ENCODE data around the gene CD163L1. TPM values are rescaled to one million over a fixed set of nuclear protein-coding genes. Genes with fewer than 3 reads are reported as not detected.
"Not testable (repeated sequence)": the region's sequence is repeated elsewhere in the genome, so short reads cannot be mapped to it uniquely, and the experiment has no call there.

Gene CD163L1
- total RNA-seq, 1 donor from 2014 or later: 1.8 TPM

DNA sequence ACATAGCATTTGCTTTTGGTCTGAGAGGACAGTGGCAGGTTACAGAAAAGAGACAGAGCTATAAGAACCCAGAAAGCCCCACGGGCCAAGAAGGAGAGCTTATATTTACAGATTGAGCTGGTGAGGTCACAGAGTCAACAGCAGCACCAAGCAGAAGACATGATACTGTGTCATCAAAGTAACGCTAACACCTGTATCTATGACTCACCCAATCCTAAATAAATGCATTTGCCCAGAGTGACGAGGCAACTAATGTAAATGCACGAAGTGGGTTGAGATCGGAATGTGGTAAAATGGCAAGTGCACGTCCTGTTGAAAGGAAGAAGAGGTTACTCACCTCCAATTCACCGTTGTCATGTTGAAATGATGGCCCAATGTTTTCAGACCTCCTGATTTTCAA lies 6.7 kb upstream of the CD163L1 start:
- no peak for DNase-seq (ENCODE audit: extremely low spot score, unreplicated experiment)
- no peak overlapping the region for H3K4me3 Mint-ChIP-seq (ENCODE audit: unreplicated experiment)
- H3K9me3 Mint-ChIP-seq (ENCODE audit: unreplicated experiment): no peaks in the 10 kb centered on the region
- H3K27ac Mint-ChIP-seq (ENCODE audit: unreplicated experiment): no peak overlapping the region
- H3K36me3 Mint-ChIP-seq (ENCODE audit: unreplicated experiment): no peaks in the 10 kb centered on the region
- peaks cover 33% of the 10 kb centered on the region for H3K27me3 Mint-ChIP-seq (ENCODE audit: unreplicated experiment)
- no peaks in the 10 kb centered on the region for H3K4me1 Mint-ChIP-seq (ENCODE audit: unreplicated experiment)
- TF ChIP-seq, protein P1, sequence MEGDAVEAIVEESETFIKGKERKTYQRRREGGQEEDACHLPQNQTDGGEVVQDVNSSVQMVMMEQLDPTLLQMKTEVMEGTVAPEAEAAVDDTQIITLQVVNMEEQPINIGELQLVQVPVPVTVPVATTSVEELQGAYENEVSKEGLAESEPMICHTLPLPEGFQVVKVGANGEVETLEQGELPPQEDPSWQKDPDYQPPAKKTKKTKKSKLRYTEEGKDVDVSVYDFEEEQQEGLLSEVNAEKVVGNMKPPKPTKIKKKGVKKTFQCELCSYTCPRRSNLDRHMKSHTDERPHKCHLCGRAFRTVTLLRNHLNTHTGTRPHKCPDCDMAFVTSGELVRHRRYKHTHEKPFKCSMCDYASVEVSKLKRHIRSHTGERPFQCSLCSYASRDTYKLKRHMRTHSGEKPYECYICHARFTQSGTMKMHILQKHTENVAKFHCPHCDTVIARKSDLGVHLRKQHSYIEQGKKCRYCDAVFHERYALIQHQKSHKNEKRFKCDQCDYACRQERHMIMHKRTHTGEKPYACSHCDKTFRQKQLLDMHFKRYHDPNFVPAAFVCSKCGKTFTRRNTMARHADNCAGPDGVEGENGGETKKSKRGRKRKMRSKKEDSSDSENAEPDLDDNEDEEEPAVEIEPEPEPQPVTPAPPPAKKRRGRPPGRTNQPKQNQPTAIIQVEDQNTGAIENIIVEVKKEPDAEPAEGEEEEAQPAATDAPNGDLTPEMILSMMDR (IDR thresholded peaks at IDR 0.05): no peak

DNA sequence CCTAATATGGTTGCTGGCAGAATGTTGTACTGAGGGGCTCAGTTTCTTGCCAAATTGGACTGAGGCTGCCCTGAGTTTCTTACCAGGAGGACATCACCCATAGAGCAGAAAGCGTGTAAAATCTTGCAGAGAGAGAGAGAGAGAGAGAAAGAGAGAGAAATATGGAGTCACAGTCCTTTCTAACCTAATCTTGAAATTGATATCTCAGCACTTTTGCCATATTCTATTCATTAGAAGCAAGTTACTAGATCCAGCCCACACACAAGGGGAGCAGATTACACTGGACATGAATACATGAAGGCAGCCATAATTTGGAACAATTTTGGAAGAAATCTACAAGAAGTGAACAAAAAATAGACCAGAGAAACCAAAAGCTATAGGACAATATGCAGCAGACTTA lies 4.1 kb upstream of the CD163L1 start:
- Mint-ChIP-seq H3K9me3 (ENCODE audit: unreplicated experiment) (no peaks in the 10 kb centered on the region), H3K4me1 (ENCODE audit: unreplicated experiment) (no peaks in the 10 kb centered on the region), H3K36me3 (ENCODE audit: unreplicated experiment) (no peaks in the 10 kb centered on the region), H3K27me3 (ENCODE audit: unreplicated experiment) (peaks cover 31% of the 10 kb centered on the region), H3K27ac (ENCODE audit: unreplicated experiment) (no peak overlapping the region), H3K4me3 (ENCODE audit: unreplicated experiment) (no peak overlapping the region)
- TF ChIP-seq, protein P1 (IDR thresholded peaks at IDR 0.05): no peak
- DNase-seq (ENCODE audit: extremely low spot score, unreplicated experiment): no peak

DNA sequence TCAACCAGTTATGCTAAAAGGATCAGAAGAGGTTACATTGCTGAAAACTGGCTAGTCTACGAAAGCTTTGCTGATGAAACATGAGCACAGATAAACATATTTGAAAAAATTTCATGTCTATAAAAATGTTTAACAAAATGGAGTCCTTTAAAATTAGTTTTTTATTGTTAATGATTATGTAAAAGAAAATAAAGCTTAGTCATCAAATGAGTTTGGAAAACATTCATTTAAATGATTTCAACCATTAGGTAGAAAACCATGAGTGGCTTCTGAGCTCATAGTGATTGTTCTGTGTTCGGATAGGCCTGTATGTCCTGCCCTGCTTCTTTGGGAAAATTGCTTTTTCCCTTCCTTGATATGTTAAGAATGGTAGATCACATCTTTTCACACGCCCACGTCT lies 584 bp upstream of the CD163L1 start:
- no peak overlapping the region for H3K27ac Mint-ChIP-seq (ENCODE audit: unreplicated experiment)
- H3K27me3 Mint-ChIP-seq (ENCODE audit: unreplicated experiment): peaks cover 28% of the 10 kb centered on the region
- H3K36me3 Mint-ChIP-seq (ENCODE audit: unreplicated experiment): peaks cover 2% of the 10 kb centered on the region
- peaks cover 4% of the 10 kb centered on the region for H3K4me1 Mint-ChIP-seq (ENCODE audit: unreplicated experiment)
- H3K9me3 Mint-ChIP-seq (ENCODE audit: unreplicated experiment): peaks cover 4% of the 10 kb centered on the region
- H3K4me3 Mint-ChIP-seq (ENCODE audit: unreplicated experiment): no peak overlapping the region
- TF ChIP-seq, protein P1 (IDR thresholded peaks at IDR 0.05): no peak
- no peak for DNase-seq (ENCODE audit: extremely low spot score, unreplicated experiment)

DNA sequence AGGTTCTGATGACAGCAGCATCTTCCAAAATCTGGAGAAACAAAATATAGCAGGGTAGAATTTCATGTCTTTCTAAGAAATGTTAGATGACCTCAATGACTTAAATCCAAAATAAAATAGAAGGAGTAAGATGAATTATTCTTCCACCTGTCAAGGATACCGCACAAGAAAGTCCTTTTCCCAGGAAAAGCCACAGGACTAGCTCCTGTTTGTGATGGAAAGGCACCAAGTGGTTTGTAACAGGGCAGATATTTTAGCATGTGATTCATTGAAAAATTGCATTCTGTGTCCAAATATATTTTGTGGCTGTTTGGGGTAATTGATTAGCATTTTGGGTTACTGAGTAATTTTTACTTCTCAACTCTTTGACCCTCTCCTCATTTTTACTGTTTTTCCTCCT lies 2.7 kb downstream of the CD163L1 start:
- H3K27ac Mint-ChIP-seq (ENCODE audit: unreplicated experiment): no peak overlapping the region
- H3K4me1 Mint-ChIP-seq (ENCODE audit: unreplicated experiment): peaks cover 5% of the 10 kb centered on the region
- H3K4me3 Mint-ChIP-seq (ENCODE audit: unreplicated experiment): peak overlapping the region; percentile 38

DNA sequence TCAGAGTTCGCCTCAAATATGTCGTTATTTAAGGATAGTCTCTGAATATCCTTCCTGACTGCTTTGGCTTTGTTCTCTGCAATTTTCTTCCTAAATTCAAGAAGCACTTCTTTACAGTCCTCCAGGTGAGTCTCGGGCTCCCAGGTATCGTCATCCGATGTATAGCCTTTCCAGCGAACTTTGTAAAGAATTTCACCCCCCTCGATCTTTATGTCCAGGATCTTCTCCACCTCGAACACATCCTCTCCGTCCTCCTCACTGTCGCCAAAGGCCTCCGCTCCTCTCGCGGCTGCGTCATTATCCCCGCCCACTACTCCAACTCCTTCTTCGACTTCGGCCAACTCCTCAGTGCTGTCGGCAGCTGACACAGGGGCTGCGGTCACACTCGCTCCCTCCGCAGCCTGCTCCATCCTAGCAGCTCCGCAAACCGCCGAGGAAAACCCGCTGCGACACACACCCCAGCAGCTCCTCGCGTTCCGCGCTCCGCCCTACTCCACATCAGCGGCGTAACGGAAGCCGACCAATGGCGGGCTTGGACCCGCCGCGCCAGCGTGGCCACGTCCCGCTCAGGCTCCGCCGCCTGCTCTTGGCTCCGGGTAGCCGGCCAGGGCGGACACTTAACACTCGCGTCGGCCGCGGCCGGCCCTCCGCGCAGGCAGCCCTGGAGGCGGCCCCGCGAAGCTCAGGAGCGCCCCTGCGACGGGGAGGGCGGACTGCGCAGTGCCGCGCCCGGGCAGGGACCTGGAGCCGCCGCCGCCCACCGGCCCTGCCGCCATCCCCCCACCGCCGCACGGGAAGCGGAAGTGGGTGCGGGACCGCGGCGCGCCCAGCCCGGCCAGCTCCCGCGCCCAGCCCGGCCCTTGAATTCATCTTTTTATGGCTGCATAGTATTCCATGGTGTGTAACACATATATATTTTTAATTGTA lies 4.1 kb downstream of the CD163L1 start:
- peak overlapping the region; percentile 81 for H3K27ac Mint-ChIP-seq (ENCODE audit: unreplicated experiment)
- DNase-seq (ENCODE audit: extremely low spot score, unreplicated experiment): peak; percentile 87
- H3K36me3 Mint-ChIP-seq (ENCODE audit: unreplicated experiment): peaks cover 2% of the 10 kb centered on the region

More for the DNA sequence above, 2.7 kb downstream of the CD163L1 start:
- DNase-seq (ENCODE audit: extremely low spot score, unreplicated experiment): no peak
- Mint-ChIP-seq H3K9me3 (ENCODE audit: unreplicated experiment) (peaks cover 12% of the 10 kb centered on the region), H3K27me3 (ENCODE audit: unreplicated experiment) (peaks cover 3% of the 10 kb centered on the region), H3K36me3 (ENCODE audit: unreplicated experiment) (peaks cover 2% of the 10 kb centered on the region)
- TF ChIP-seq, protein P1 (IDR thresholded peaks at IDR 0.05): no peak

DNA sequence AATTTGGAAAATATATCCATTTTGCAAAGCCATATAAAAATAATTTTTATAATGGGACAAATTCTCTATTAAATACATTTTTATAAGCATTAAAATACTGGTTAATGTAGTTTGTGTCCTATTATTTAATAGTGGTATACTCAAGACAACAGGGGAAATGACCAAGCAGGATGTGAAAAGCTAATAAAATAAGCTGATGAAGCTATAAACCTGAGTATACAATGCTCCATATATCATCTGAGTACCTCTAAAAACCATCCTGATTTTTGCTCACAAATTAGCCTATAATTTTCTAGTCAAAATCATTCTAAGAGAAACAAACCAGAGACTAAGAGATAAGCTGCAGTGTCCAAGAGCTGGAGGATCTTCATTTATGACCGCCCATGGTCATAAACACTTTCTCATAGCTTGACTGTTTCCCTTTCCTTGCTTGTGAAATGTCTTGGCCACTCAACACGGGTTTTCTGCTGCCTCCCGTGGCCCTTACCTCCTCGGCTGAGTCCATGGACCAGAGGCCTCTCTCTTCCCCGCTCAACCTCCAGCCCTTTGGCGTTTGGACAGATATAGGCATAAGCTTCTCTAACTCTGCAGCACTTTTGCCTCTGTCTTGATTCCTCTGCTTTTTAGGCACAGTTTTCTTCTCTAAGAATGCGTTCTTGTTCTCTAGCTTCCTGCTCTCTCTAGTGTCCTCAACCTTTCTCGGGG lies 5.5 kb downstream of the CD163L1 start:
- not testable (repeated sequence) for H3K36me3 Mint-ChIP-seq (ENCODE audit: unreplicated experiment); DNase-seq (ENCODE audit: extremely low spot score, unreplicated experiment); H3K27me3 Mint-ChIP-seq (ENCODE audit: unreplicated experiment); H3K4me3 Mint-ChIP-seq (ENCODE audit: unreplicated experiment); H3K4me1 Mint-ChIP-seq (ENCODE audit: unreplicated experiment)
- Mint-ChIP-seq H3K27ac (ENCODE audit: unreplicated experiment) (peak overlapping the region; percentile 16), H3K9me3 (ENCODE audit: unreplicated experiment) (peaks cover 12% of the 10 kb centered on the region)

More for the DNA sequence above, 4.1 kb downstream of the CD163L1 start:
- H3K4me1 Mint-ChIP-seq (ENCODE audit: unreplicated experiment): peaks cover 5% of the 10 kb centered on the region
- peak overlapping the region; percentile 87 for H3K4me3 Mint-ChIP-seq (ENCODE audit: unreplicated experiment)
- TF ChIP-seq, protein P1 (IDR thresholded peaks at IDR 0.05): peak; percentile 36
- H3K9me3 Mint-ChIP-seq (ENCODE audit: unreplicated experiment): peaks cover 12% of the 10 kb centered on the region
- peaks cover 3% of the 10 kb centered on the region for H3K27me3 Mint-ChIP-seq (ENCODE audit: unreplicated experiment)

DNA sequence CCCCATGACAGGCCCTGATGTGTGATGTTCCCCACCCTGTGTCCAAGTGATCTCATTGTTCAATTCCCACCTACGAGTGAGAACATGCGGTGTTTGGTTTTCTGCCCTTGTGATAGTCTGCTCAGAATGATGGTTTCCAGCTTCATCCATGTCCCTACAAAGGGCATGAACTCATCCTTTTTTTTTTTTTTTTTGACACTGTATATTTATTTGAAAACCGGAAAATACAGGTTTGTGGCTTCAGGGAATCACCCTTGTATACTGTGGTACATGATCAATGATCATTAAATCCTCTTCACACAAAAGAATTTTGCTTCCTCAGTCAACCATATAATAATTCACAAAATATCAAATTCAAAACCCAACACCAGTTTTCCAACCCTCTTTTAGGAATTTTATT lies 6.5 kb downstream of the CD163L1 start:
- not testable (repeated sequence) for H3K27ac Mint-ChIP-seq (ENCODE audit: unreplicated experiment); H3K36me3 Mint-ChIP-seq (ENCODE audit: unreplicated experiment); H3K27me3 Mint-ChIP-seq (ENCODE audit: unreplicated experiment); H3K4me3 Mint-ChIP-seq (ENCODE audit: unreplicated experiment); DNase-seq (ENCODE audit: extremely low spot score, unreplicated experiment); H3K4me1 Mint-ChIP-seq (ENCODE audit: unreplicated experiment)
- peaks cover 12% of the 10 kb centered on the region for H3K9me3 Mint-ChIP-seq (ENCODE audit: unreplicated experiment)
